HepG2 (cell line): Measurements from ENCODE around the gene ANKRD29. TPM values are rescaled to one million over a fixed set of nuclear protein-coding genes. Genes with fewer than 3 reads are reported as not detected.
A peak's percentile ranks its signal among the peaks of the same experiment; 100 is the strongest.

Source experiments
- ATAC-seq: fragments of 200-7000 bp; cut with Tn5 transposase; 3 replicates; pipeline ENCODE4 v1.9.1; 2020; ENCODE audit warnings: mild to moderate bottlenecking, moderate library complexity
- BruUV-seq: library from RNA; stranded (reverse); fragments of 400-500 nt; replicated peaks from 2 replicates; lab custom pipeline; 2021; lab: Mats Ljungman, UMichigan
- CTCF ChIA-PET: fragments of 300-600 bp; formaldehyde crosslinking; extraction: SDS; loops from one replicate; lab custom pipeline; 2021; ENCODE audit warnings: low total read pairs, inconsistent platforms, low intra/inter-chr PET ratio; lab: Yijun Ruan, JAX
- POLR2A ChIA-PET: fragments of 350-600 bp; sonication (Branson Sonifier 250); formaldehyde crosslinking; loops from one replicate; lab custom pipeline; 2020; ENCODE audit warnings: antibody characterized with exemption, inconsistent platforms; lab: Yijun Ruan, JAX
- DNase-seq: peaks from one replicate; pipeline ENCODE4 v3.0.0-alpha.2; 2015; ENCODE audit warnings: low spot score
- FAIRE-seq: peaks from 3 replicates; lab custom pipeline; 2011; peaks lifted over from hg19 to GRCh38; lab: Jason Lieb, UNC
- H2AFZ ChIP-seq: one replicate; pipeline ENCODE4 v1.6.1; 2011; ENCODE audit warnings: low read length, inconsistent platforms
- H3K27ac ChIP-seq: fragments of 300-600 bp; 3 replicates; pipeline ENCODE4 v1.8.0; 2011; ENCODE audit warnings: mixed run types, mild to moderate bottlenecking, mixed read lengths, low read length, inconsistent platforms; ENCODE audit not compliant: insufficient read depth; ENCODE audit errors: extremely low read length
- H3K27me3 ChIP-seq, 2 experiments: fragments of 200-600 bp in 1 of 2; 2 replicates in 1 of 2; 3 replicates in 1 of 2; pipeline versions ENCODE4 v1.6.0 to v1.8.0; 2011; ENCODE audit warnings: low read length in 2 of 2, mild to moderate bottlenecking in 2 of 2, moderate library complexity in 2 of 2, inconsistent platforms in 1 of 2; ENCODE audit not compliant: insufficient read depth in 2 of 2, control insufficient read depth in 1 of 2
- H3K36me3 ChIP-seq, 2 experiments: fragments of 200-600 bp in 1 of 2; replicated peaks in 1 of 2; 2 replicates in 1 of 2; 3 replicates in 1 of 2; pipeline versions ENCODE4 v1.5.1 to v1.8.0; 2011; ENCODE audit warnings: low read length in 2 of 2, inconsistent platforms in 1 of 2; ENCODE audit not compliant: insufficient read depth in 2 of 2, control insufficient read depth in 1 of 2
- H3K4me1 ChIP-seq: 2 replicates; pipeline ENCODE4 v1.5.1; 2012; ENCODE audit warnings: low read length, inconsistent platforms; ENCODE audit not compliant: insufficient read depth
- H3K4me2 ChIP-seq: 2 replicates; pipeline ENCODE4 v1.6.0; 2011; ENCODE audit warnings: low read depth, low read length, inconsistent platforms
- H3K4me3 ChIP-seq, 3 experiments: fragments of 200-600 bp in 1 of 3; sonication (generic), shearing (Covaris generic) in 1 of 3; replicated peaks in 1 of 3; 2 replicates each; pipeline ENCODE4 v1.5.1; 2011 to 2016; ENCODE audit warnings: low read length in 3 of 3, inconsistent platforms in 2 of 3, low read depth in 2 of 3, mild to moderate bottlenecking in 2 of 3, control low read depth in 1 of 3, mixed read lengths in 1 of 3; ENCODE audit not compliant: insufficient read depth in 1 of 3
- H3K79me2 ChIP-seq: one replicate; pipeline ENCODE4 v1.6.1; 2011; ENCODE audit warnings: low read length, inconsistent platforms; ENCODE audit not compliant: insufficient read depth
- H3K9ac ChIP-seq: 2 replicates; pipeline ENCODE4 v1.6.0; 2011; ENCODE audit warnings: mild to moderate bottlenecking, low read depth, low read length, inconsistent platforms; ENCODE audit not compliant: insufficient read depth
- H3K9me3 ChIP-seq: 2 replicates; pipeline ENCODE4 v1.5.1; 2012; ENCODE audit warnings: mild to moderate bottlenecking, low read length
- H4K20me1 ChIP-seq: 2 replicates; pipeline ENCODE4 v1.6.0; 2011; ENCODE audit warnings: inconsistent platforms, mild to moderate bottlenecking, low read length, moderate library complexity; ENCODE audit not compliant: insufficient read depth
- CCAR2 ChIP-seq: fragments of 200-400 bp; formaldehyde crosslinking; optimal IDR thresholded peaks from 2 replicates; pipeline ENCODE3; 2018; ENCODE audit warnings: low read depth, mild to moderate bottlenecking, low read length, moderate library complexity
- JUN ChIP-seq: sonication (generic); formaldehyde crosslinking; IDR thresholded peaks from 2 replicates; pipeline ENCODE4 v1.4.0; 2020; ENCODE audit warnings: mild to moderate bottlenecking, missing genetic modification reagents
- MTA3 ChIP-seq: sonication (generic); formaldehyde crosslinking; IDR thresholded peaks from 2 replicates; pipeline ENCODE4 v1.4.0; 2020; ENCODE audit warnings: missing genetic modification reagents
- NR2F1 ChIP-seq, 2 experiments: fragments of 450-650 bp in 1 of 2; formaldehyde crosslinking in 1 of 2; IDR thresholded peaks; 2 replicates each; pipeline versions ENCODE4 v1.5.0 to v1.6.1; 2016 to 2020; ENCODE audit warnings: mild to moderate bottlenecking in 1 of 2, missing compliant biosample characterization in 1 of 2, missing genetic modification reagents in 1 of 2, moderate library complexity in 1 of 2
- PRDM10 ChIP-seq: sonication (generic); formaldehyde crosslinking; IDR thresholded peaks from 2 replicates; pipeline ENCODE4 v1.4.0; 2020; ENCODE audit warnings: low read depth, missing genetic modification reagents
- RNF2 ChIP-seq: fragments of 450-650 bp; conservative IDR thresholded peaks from 2 replicates; pipeline ENCODE4 v1.6.1; 2016; ENCODE audit warnings: low read depth
- TBP ChIP-seq: sonication (generic); formaldehyde crosslinking; IDR thresholded peaks from 2 replicates; pipeline ENCODE4 v1.5.0; 2020; ENCODE audit warnings: missing genetic modification reagents
- ZFAT ChIP-seq: sonication (generic); formaldehyde crosslinking; conservative IDR thresholded peaks from 2 replicates; pipeline ENCODE4 v1.8.1; 2023; ENCODE audit warnings: missing genetic modification reagents, inconsistent platforms
- ZFX ChIP-seq: sonication (generic); formaldehyde crosslinking; IDR thresholded peaks from 2 replicates; pipeline ENCODE4 v1.4.0; 2020; ENCODE audit warnings: mild to moderate bottlenecking, low read depth, missing genetic modification reagents, moderate library complexity
- ZNF136 ChIP-seq: sonication (generic); formaldehyde crosslinking; IDR thresholded peaks from 2 replicates; pipeline ENCODE4 v1.8.1; 2022; ENCODE audit warnings: low read depth, mild to moderate bottlenecking, moderate library complexity, missing genetic modification reagents
- ZNF205 ChIP-seq: IDR thresholded peaks from 2 replicates; pipeline ENCODE4 v1.6.1; 2018; ENCODE audit warnings: missing biosample characterization, missing genetic modification reagents
- ZNF24 ChIP-seq: fragments of 450-650 bp; IDR thresholded peaks from 2 replicates; pipeline ENCODE4 v1.6.1; 2017; ENCODE audit warnings: antibody characterized with exemption, mild to moderate bottlenecking
- ZNF407 ChIP-seq: sonication (generic); formaldehyde crosslinking; IDR thresholded peaks from one replicate; pipeline ENCODE4 v1.5.1; 2020; ENCODE audit warnings: mild to moderate bottlenecking, missing genetic modification reagents; ENCODE audit errors: not compliant biosample characterization
- WGBS: methylation state at CpG from one replicate; pipeline ENCODE4 v1.1.6; 2017; ENCODE audit warnings: low lambda C conversion rate; 5-methylcytosine and 5-hydroxymethylcytosine counted together
- in situ Hi-C: cut with HindIII; loops from 2 replicates; pipeline ENCODE4 v1.10.0; 2017; ENCODE audit warnings: low pct_unique_long_range_greater_than_20kb; ENCODE audit not compliant: extremely low pct_ligation_motif_present
- intact Hi-C: fragments of 100-400 bp; cut with micrococcal nuclease; formaldehyde crosslinking; loops from one replicate; pipeline ENCODE4 v1.10.0; 2022; ENCODE audit not compliant: unreplicated experiment
- polyA plus RNA-seq, 8 experiments: library from polyadenylated mRNA; depleted of rRNA in 3 of 8; stranded (reverse) in 7 of 8; unstranded in 1 of 8; fragments of >200 nt; fragmentation: Illumina TruSeq in 4 of 8; extraction: Trizol in 4 of 8; gene quantifications; 2 replicates each; pipeline versions ENCODE4 v1.2.1 to v1.2.3, GENCODE V29; 2011 to 2016; ENCODE audit warnings: low read depth in 4 of 8, missing spikeins in 1 of 8, mixed read lengths in 1 of 8; ENCODE audit not compliant: insufficient read depth in 1 of 8
- total RNA-seq, 5 experiments: library from RNA; depleted of rRNA; stranded (reverse); fragments of >200 nt; fragmentation: Illumina TruSeq; extraction: Trizol; gene quantifications; 2 replicates each; pipeline ENCODE4 v1.2.3, GENCODE V29; 2016; ENCODE audit warnings: low read depth in 1 of 5

ANKRD29 gene
- total and polyA plus RNA-seq, 2 of the 13 experiments (the other 11 are each of a cell fraction or from before 2014, with no cell fraction given) = not detected

GRCh38 chr18:23618862-23619387, 43.8 kb downstream of the ANKRD29 start:
- in situ Hi-C loops = no loop called here
- H3K4me2 ChIP-seq = peak overlapping the region; percentile 85
- BruUV-seq = no TSS peak
- no peak overlapping the region for H3K9ac ChIP-seq
- no peaks in the 10 kb centered on the region for H3K79me2 ChIP-seq
- intact Hi-C loops = no loop called here
- H3K4me3 ChIP-seq = peak overlapping the region; percentile 30 to 69 (median 31); a peak in 5 of 6 replicates
- H3K4me1 ChIP-seq = peaks cover 30% of the 10 kb centered on the region
- H3K9me3 ChIP-seq = no peaks in the 10 kb centered on the region
- ATAC-seq = peak; percentile 81
- CTCF ChIA-PET = no interaction called here
- POLR2A ChIA-PET = interaction anchor here (1.3 kb wide), 1 partner anchor 22 kb away, joined by 3 read pairs; no protein-coding TSS in a partner anchor
- H3K27ac ChIP-seq = no peak overlapping the region
- H2AFZ ChIP-seq = no peak overlapping the region
- H4K20me1 ChIP-seq = no peaks in the 10 kb centered on the region
- H3K27me3 ChIP-seq = peaks cover 1 to 31% of the 10 kb centered on the region in 2 experiments; a peak in 3 of 5 replicates
- DNase-seq = peak; percentile 65
- WGBS = 2% methylated on average over 4 of the region's 18 CpGs
- FAIRE-seq = peak; percentile 72
- H3K36me3 ChIP-seq = no peaks in the 10 kb centered on the region
- no peak for TF ChIP-seq TBP (CRISPR knock-in tag)
- 0 out of 4 replicates have a peak, but pooled peaks of 1 of the 2 experiments have one; percentile 21 for TF ChIP-seq NR2F1 (CRISPR knock-in tag; IDR thresholded peaks at IDR 0.05)
- no peak for TF ChIP-seq JUN
- no peak for TF ChIP-seq ZNF136
- TF ChIP-seq ZNF24 = no peak
- no peak for TF ChIP-seq MTA3
- no peak for TF ChIP-seq CCAR2
- no peak for TF ChIP-seq RNF2
- TF ChIP-seq ZNF205 = 0 out of 2 replicates have a peak, but pooled peaks have one; percentile 28
- no peak for TF ChIP-seq PRDM10 (CRISPR knock-in tag)
- no peak for TF ChIP-seq ZFAT (CRISPR knock-in tag)
- peak; percentile 38; the same call in 1 of the 2 replicates for TF ChIP-seq ZFX
- no peak for TF ChIP-seq ZNF407 (CRISPR knock-in tag)
